Measurements from ENCODE around the gene MYO9B.
"Not testable (repeated sequence)": the region's sequence is repeated elsewhere in the genome, so short reads cannot be mapped to it uniquely, and the experiment has no call there.

The MYO9B gene

DNA sequence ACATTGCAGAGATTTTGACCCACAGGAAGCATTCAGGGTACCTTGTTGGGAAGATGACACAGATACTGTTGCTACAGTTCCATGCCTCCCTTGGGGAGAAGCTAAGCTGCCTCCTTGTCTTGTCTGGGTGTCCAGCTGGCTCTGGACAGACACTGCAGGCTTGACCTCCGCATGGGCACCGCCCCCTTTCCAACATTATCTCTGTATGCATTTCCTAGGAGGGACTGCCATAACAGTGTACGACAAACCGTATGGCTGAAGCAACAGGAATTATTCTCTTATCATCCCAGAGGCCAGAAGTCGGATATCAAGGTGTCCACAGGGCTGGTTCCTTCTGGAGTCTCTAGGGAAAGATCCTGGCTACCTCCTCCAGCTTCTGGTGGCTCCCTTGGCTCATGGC, 72.6 kb downstream of the MYO9B start:
- no peak for DNase-seq

GRCh38 chr19:17149393-17150135, 74.0 kb downstream of the MYO9B start:
- no peak for DNase-seq

DNA sequence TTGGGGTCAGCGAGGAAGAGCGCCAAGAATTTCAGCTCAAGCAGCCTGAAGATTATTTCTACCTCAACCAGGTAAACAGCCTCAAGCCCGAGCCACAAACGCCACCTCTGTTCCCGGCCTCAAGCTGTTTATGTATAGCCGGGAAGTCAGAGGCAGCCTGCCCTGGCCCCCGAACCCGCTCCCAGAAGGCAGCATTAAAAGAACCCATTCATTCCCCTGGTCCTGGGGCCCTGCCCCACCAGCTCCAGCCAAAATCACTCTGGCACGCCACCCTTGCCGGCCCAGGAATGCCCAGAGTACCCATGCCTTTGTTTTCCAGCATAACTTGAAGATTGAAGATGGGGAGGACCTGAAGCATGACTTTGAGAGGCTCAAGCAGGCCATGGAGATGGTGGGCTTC, 78.4 kb downstream of the MYO9B start:
- no peak for DNase-seq

DNA sequence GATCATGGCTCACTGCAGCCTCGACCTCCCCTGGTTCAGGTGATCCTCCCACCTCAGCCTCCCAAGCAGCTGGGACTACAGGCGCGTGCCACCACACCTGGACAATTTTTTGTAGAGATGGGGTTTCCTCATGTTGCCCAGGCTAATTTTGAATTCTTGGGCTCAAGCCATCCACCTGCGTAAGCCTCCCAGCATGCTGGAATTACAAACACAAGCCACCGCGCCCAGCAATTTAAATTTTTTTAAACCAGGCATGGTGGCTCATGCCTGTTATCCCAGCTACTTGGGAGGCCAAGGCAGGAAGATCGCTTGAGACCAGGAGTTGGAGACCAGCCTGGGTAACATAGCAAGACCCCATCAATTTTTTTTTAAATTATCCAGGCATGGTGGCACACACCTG, 79.7 kb downstream of the MYO9B start:
- DNase-seq = no peak

DNA sequence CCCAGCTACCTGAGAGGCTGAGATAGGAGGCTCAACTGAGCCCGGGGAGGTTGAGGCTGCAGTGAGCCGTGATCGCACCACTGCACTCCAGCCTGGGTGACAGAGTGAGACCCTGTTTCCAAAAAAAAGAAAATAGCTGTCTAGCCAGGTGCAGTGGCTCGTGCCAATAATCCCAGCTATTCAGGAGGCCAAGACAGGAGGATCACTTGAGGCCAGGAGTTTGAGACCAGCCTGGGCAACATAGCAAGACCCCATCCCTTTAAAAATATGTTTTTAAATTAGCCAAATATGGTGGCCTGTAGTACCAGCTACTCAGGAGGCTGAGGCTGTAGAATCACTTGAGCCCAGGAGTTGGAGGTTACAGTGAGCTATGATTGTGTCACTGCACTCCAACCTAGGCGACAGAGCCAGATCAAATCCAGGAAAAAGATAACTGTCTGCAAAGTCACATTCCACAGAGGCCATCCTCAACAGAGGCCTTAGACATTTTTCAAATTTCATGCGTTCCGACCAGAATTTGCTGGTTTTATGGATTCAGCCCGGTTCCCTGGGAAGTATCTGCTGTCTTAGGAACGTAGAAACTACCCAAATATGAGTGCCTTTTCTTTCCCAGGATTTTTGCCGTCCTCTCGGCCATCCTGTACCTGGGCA, 80.8 kb downstream of the MYO9B start:
- no peak for DNase-seq

GRCh38 chr19:17156947-17157302, 81.3 kb downstream of the MYO9B start:
- DNase-seq = no peak

- no peak for DNase-seq
Observed at GRCh38 chr19:17158584-17158983, 83.0 kb downstream of the MYO9B start.

DNA sequence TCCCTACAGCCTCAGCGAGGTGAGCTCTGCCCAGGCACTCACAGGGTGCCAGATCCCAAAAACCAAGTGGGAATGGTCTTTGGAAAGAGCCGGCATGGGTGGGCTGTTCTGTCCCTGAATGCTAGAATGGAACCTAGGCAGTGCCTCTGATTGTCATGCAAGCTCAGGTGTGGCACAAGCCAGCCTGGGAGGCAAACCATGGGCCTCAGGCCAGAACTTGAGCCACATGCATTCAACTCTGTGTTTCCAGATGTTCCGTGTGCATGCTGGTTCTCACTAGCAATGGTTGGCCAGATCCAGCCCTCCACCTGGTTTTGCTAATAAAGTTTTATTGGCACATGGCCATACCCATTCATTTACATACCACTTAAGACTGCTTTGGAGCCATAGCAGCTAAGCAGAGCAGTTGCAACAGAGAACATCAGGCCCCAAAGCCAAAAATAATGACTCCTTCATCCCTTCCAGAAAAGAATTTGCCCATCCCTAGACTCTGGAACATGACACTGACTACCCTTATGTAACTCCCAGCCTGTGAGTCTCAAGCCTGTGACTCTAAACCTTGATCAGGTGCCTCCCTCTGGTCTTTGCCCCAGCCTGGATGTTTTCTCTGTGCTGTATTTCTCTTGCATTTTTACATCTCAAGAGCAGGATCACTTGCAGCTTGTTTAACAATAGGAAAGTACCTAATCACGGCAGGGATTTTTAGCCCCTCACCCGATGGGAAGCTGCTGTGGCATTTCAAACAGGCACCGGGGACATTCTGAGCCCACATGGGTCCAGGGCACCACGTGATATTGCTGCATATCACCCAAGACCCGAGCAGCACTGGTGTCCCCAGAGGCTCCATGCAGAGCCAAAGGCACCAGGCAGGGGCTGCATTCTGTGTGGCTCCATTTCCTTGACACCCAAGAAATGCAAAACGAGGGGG, 84.2 kb downstream of the MYO9B start:
- no peak for DNase-seq

GRCh38 chr19:17160908-17161307, 85.3 kb downstream of the MYO9B start:
- DNase-seq = no peak

DNA sequence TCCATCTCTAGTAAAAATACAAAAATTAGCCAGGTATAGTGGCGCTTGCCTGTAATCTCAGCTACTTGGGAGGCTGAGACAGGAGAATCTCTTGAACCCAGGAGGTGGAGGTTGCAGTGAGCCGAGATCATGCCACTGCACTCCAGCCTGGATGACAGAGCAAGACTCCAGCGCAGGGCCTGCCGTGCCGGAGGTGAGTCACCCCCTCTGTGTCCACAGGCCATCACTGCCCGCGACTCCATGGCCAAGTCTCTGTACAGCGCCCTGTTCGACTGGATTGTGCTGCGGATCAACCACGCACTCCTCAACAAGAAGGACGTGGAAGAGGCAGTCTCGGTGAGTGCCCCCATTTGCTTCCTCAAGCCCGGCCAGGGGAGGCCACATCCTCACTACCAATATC, 86.6 kb downstream of the MYO9B start:
- not testable (repeated sequence) for DNase-seq

DNA sequence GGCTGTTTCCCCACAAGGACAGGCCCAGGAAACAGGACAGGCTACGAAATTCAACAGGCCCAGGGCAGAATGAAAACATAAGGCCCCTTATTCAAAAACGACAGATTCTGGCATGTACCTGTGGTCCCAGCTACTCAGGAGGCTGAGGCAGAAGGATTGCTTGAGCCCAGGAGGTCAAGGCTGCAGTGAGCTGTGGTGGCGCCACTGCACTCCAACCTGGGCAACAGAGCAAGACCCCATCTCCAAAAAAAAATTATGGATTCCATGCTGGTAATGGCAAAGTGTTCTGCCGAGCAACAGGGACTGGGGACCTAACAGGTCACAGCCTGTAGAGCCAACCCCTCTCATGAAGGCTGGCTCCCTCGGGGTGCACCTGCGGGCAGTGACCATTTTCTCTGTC, 87.0 kb downstream of the MYO9B start:
- DNase-seq = no peak

GRCh38 chr19:17163652-17164051, 88.1 kb downstream of the MYO9B start:
- no peak for DNase-seq

DNA sequence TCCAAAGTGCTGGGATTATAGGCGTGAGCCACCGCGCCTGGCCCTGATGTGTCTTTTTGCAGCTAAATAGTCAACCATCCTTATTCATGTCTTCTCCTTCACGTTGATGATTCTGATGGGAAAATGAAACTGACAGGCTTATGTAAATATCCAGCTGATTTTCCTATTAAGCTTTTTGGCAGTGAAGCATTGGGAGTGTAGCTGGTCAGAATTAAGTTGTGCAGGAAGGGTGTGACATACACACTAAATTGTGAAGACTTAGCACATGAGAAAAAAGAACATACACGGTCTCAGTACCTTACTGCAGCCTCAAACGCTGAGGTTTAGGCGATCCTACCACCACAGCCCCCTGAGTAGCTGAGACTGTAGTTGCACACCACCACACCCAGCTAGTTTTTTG, 89.1 kb downstream of the MYO9B start:
- DNase-seq = no peak

GRCh38 chr19:17165715-17166114, 90.1 kb downstream of the MYO9B start:
- no peak for DNase-seq

GRCh38 chr19:17170538-17171297, 95.1 kb downstream of the MYO9B start:
- DNase-seq = no peak

- no peak for DNase-seq
Observed at GRCh38 chr19:17171874-17172273, 96.3 kb downstream of the MYO9B start.

DNA sequence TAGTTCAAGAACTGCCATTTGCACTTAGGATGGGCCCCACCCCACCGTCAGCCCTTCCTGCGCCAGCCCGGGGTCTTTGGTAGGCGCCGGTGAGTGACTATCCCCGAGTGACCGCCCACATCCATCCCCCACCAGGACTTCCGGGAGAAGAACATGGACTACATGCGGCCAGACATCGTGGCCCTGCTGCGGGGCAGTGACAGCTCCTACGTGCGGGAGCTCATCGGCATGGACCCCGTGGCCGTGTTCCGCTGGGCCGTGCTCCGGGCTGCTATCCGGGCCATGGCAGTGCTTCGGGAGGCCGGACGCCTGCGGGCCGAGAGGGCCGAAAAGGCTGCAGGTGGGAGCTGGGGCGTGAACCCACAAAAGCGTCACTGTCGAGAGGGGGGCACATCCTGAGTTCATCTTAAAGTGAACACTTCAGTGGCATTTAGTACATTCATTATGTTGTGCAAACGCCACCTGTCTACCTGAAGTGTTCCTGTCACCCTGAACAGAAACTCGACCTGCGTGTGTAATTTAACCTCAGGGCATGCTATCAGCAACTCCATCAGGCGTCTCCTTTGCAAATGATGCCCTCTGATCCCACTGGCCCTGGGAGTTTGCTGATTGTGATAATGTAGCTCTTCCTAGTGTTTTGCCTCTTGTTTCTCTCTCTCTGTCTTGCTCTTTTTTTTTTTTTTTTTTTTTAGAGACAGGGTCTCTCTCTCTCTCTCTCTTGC, 97.2 kb downstream of the MYO9B start:
- DNase-seq = no peak

DNA sequence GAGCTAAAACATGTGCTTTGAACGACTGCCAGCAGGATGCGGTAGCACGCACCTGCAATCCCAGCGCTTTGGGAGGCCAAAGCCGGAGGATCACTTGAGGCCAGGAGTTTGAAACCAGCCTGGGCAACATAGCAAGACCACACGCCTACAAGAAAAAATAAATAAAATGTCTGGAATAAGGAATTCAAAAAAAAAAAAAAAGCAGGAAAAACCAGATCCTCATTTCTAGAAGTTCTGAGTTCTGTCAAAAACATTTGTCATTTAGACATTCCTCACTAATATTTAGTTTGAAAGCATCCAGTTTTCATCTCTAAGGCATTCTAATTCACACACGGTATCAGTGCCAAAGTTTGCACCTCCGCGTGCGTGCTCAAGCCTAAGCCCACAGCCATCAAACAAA, 102.7 kb downstream of the MYO9B start:
- DNase-seq = no peak

GRCh38 chr19:17180997-17181702, 105.6 kb downstream of the MYO9B start:
- DNase-seq = no peak

GRCh38 chr19:17183271-17183761, 107.7 kb downstream of the MYO9B start:
- DNase-seq = no peak

DNA sequence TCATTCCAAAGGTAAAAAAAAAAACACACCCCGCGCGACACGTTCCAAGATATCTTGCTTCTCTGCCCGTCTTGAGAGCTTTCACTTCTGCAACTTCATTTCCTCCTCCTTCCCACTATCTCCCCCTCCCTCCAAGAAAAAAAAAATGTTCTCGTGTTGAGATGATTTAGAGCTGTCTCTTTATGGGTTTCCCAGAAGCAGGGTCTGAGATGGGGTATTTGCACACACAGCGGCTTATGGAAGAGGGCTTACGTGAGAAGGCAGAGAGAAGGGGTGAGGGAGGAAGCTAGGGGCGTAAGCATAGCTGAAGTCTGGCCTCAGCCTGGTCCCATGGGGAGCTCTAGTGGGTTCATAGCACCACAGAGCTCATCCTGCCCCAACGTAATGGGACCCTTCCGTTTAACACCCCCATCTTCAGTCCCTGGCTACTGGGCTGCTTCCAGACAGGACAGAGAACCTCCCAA, 108.3 kb downstream of the MYO9B start:
- no peak for DNase-seq

Measured in T-helper 9 cell (primary cell).